DMS 273 (cell line): ENCODE data around the gene CENPP.

ENCODE experiments used
- DNase-seq: peaks from one replicate; lab custom pipeline; 2025; ENCODE audit not compliant: unreplicated experiment; lab: John Stamatoyannopoulos, UW

Gene CENPP

DNA sequence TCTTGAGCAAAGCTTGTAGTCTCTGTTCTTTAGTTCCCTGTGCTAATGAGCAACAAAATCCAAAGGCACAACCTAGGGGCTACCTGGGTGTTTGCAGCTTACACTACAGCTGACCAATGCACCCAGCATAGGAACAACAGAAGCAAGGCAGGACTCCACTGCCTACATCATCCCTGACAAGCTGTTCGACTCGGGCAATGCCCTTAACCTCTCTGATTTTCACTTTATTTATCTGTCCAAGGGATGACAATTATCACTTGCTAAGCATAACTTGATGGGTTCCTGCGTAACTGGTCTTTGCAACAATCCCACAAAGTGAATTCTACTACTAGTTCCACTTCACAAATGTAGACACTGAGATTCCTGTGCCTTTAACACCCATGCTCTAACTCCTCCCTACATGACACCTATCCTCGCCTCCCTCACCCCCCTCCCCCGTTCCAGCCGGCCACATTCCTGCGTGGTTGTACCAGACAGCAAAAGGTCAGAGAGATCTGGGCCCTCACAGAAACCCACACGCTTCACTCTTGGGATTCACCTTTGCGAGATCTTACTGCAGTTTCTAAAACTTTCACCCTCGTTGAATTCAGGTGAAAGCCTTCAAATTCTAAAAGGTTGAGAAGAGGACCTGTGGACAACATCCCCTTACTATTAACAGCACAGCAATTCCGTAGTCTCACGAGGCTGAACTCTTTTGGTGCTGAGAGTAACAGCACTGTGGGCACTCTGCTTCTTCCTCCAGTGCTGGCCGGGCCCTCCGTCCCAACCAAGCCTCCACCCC is 343.2 kb downstream of the CENPP start:
- DNase-seq: peak; percentile 39

DNA sequence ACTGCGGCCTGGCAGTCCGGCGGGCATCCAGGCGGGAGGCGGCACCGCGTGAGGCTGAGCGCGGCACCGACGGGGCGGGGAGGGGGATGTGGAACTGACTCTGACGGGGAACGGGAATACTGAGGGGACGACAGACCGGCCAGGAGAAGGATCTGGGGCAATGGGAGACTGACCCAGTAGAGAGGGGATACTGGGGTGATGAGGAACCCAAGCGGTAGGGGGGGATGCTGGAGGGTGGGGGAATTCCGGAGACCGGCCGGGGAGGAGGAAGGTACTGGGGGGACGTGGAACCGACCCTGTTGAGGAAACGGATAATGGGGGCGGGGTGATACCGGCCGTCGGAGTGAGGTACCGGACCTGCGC is 343.8 kb downstream of the CENPP start:
- peak; percentile 49 for DNase-seq
